ENCODE results near the gene REELD1.

REELD1 gene

GRCh38 chr4:146278986-146279385, 64.6 kb downstream of the REELD1 start:
- Histone ChIP-seq H3K9ac (ENCODE audit: low read length) (no peak overlapping the region), H3K27me3 (ENCODE audit: control insufficient read depth, insufficient read depth, low read length) (no peaks in the 10 kb centered on the region), H3K27ac (ENCODE audit: low read depth, low read length) (no peak overlapping the region), H3K36me3 (ENCODE audit: control insufficient read depth, insufficient read depth, low read length) (no peaks in the 10 kb centered on the region), H3K4me3 (ENCODE audit: low read length) (no peak overlapping the region), H3K4me1 (ENCODE audit: control insufficient read depth, insufficient read depth, low read length) (no peaks in the 10 kb centered on the region)
